Right kidney (tissue), 1 donor: ENCODE measurements around the gene NUP210.

Experiments used
- DNase-seq: peaks from one replicate; pipeline ENCODE4 v3.0.0-alpha.2; 2016

NUP210 gene

GRCh38 chr3:13323822-13324221, 96.3 kb downstream of the NUP210 start:
- DNase-seq = no peak

- DNase-seq = no peak
Observed at GRCh38 chr3:13322324-13322723, 97.8 kb downstream of the NUP210 start.

- DNase-seq = no peak
Observed at GRCh38 chr3:13319564-13320220, 100.4 kb downstream of the NUP210 start.

- no peak for DNase-seq
Observed at GRCh38 chr3:13318626-13319470, 101.3 kb downstream of the NUP210 start.

- DNase-seq = no peak
Observed at GRCh38 chr3:13317596-13318320, 102.4 kb downstream of the NUP210 start.

GRCh38 chr3:13316603-13317002, 103.5 kb downstream of the NUP210 start:
- DNase-seq = no peak

- DNase-seq = no peak
Observed at GRCh38 chr3:13314877-13315276, 105.2 kb downstream of the NUP210 start.

GRCh38 chr3:13313813-13314212, 106.3 kb downstream of the NUP210 start:
- no peak for DNase-seq

GRCh38 chr3:13309004-13309403, 111.1 kb downstream of the NUP210 start:
- DNase-seq = no peak

GRCh38 chr3:13308380-13308801, 111.7 kb downstream of the NUP210 start:
- no peak for DNase-seq

GRCh38 chr3:13307041-13307440, 113.1 kb downstream of the NUP210 start:
- DNase-seq = no peak

- no peak for DNase-seq
Observed at GRCh38 chr3:13305623-13306022, 114.5 kb downstream of the NUP210 start.

GRCh38 chr3:13303410-13303809, 116.7 kb downstream of the NUP210 start:
- DNase-seq = no peak

GRCh38 chr3:13301286-13301987, 118.7 kb downstream of the NUP210 start:
- DNase-seq = no peak

GRCh38 chr3:13300546-13301285, 119.4 kb downstream of the NUP210 start:
- no peak for DNase-seq

GRCh38 chr3:13299531-13300155, 120.5 kb downstream of the NUP210 start:
- DNase-seq = no peak

GRCh38 chr3:13296662-13297061, 123.5 kb downstream of the NUP210 start:
- no peak for DNase-seq

- DNase-seq = no peak
Observed at GRCh38 chr3:13294442-13295351, 125.4 kb downstream of the NUP210 start.

- no peak for DNase-seq
Observed at GRCh38 chr3:13292375-13292774, 127.7 kb downstream of the NUP210 start.

GRCh38 chr3:13290941-13291340, 129.2 kb downstream of the NUP210 start:
- DNase-seq = no peak
